Measurements from ENCODE around the gene PTH2.
A peak's percentile ranks its signal among the peaks of the same experiment; 100 is the strongest.

The PTH2 gene

DNA sequence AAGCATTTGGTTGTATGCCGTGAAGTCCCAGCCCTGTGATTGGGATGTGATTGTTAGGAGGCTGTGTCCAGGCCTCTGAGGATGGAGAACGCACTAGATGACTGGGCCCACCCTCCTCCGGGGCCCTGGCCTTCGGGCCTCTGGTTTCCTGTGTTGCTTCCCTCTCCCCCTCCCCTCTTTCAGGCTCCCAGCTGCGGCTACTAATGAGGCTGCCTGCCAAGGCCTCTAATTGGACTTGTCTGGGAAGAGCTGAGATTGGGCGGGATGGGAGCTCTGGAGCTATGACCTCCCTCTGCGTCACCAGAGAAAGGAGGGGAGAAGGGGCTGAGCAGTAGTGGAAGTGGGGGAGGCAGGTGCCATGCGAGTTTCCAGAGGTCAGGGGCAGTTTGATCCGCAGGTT lies 9.9 kb downstream of the PTH2 start:
- WGBS, 2 experiments = 78 to 80% methylated on average over 9 of the region's 9 CpGs
- H3K36me3 ChIP-seq (ENCODE audit: control insufficient read depth, insufficient read depth, low read length) = no peaks in the 10 kb centered on the region
- H3K9me3 ChIP-seq (ENCODE audit: control insufficient read depth, low read length) = no peaks in the 10 kb centered on the region
- no peak overlapping the region for H3K4me3 ChIP-seq (ENCODE audit: insufficient read depth, low read depth, low read length)
- no peaks in the 10 kb centered on the region for H3K27me3 ChIP-seq (ENCODE audit: control insufficient read depth, insufficient read depth, low read length, poor library complexity, severe bottlenecking)
- H3K27ac ChIP-seq (ENCODE audit: insufficient read depth, low read depth, low read length, poor library complexity, severe bottlenecking) = no peak overlapping the region
- peaks cover 23% of the 10 kb centered on the region for H3K4me1 ChIP-seq (ENCODE audit: control insufficient read depth, insufficient read depth, low read length)

GRCh38 chr19:49411681-49412326 lies 11.4 kb downstream of the PTH2 start:
- peaks cover 19% of the 10 kb centered on the region for H3K4me1 ChIP-seq (ENCODE audit: control insufficient read depth, insufficient read depth, low read length)
- no peaks in the 10 kb centered on the region for H3K9me3 ChIP-seq (ENCODE audit: control insufficient read depth, low read length)
- whole genome bisulfite sequencing, 2 experiments = 90 to 92% methylated on average over 3 of the region's 3 CpGs
- H3K4me3 ChIP-seq (ENCODE audit: insufficient read depth, low read depth, low read length) = no peak overlapping the region
- H3K36me3 ChIP-seq (ENCODE audit: control insufficient read depth, insufficient read depth, low read length) = no peaks in the 10 kb centered on the region
- H3K27me3 ChIP-seq (ENCODE audit: control insufficient read depth, insufficient read depth, low read length, poor library complexity, severe bottlenecking) = no peaks in the 10 kb centered on the region
- H3K27ac ChIP-seq (ENCODE audit: insufficient read depth, low read depth, low read length, poor library complexity, severe bottlenecking) = no peak overlapping the region

GRCh38 chr19:49409441-49410029 lies 13.7 kb downstream of the PTH2 start:
- H3K36me3 ChIP-seq (ENCODE audit: control insufficient read depth, insufficient read depth, low read length) = no peaks in the 10 kb centered on the region

DNA sequence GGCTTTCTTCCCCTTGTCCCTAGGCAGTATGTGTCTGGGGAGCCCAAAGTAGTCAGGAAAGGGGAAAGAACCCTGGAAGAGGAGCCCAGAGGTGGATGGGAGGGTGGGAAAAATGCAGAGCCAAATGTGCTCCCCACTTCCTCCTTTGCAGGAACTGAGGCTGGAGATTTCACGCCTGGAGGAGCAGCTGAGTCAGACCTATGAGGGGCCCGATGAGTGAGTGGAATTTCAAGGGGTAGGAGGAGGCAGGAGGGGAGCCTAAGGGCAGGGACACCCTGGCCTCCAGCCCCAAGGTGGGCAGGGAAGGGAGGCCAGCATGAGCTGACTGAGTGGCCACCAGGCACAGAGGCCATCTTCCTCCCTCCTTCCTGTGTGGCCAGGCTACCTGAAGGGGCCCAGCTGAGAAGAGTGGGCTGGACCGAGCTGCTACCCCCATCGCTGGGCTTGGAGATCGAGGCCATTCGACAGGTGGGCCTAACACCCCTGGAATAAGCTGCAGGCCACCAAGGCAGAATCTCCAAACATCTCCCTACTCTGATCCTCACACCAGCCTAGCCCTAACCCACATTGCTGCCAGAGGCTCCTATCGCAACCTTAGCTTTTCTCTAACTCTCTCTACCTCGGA lies 14.3 kb downstream of the PTH2 start:
- 90 to 92% methylated on average over 8 of the region's 8 CpGs for WGBS, 2 experiments
- H3K9me3 ChIP-seq (ENCODE audit: control insufficient read depth, low read length) = no peaks in the 10 kb centered on the region
- H3K27me3 ChIP-seq (ENCODE audit: control insufficient read depth, insufficient read depth, low read length, poor library complexity, severe bottlenecking) = no peaks in the 10 kb centered on the region
- peaks cover 16% of the 10 kb centered on the region for H3K4me1 ChIP-seq (ENCODE audit: control insufficient read depth, insufficient read depth, low read length)
- H3K27ac ChIP-seq (ENCODE audit: insufficient read depth, low read depth, low read length, poor library complexity, severe bottlenecking) = no peak overlapping the region
- no peaks in the 10 kb centered on the region for H3K36me3 ChIP-seq (ENCODE audit: control insufficient read depth, insufficient read depth, low read length)
- H3K4me3 ChIP-seq (ENCODE audit: insufficient read depth, low read depth, low read length) = no peak overlapping the region

More at GRCh38 chr19:49409441-49410029, 13.7 kb downstream of the PTH2 start:
- Histone ChIP-seq H3K27ac (ENCODE audit: insufficient read depth, low read depth, low read length, poor library complexity, severe bottlenecking) (no peak overlapping the region), H3K4me3 (ENCODE audit: insufficient read depth, low read depth, low read length) (no peak overlapping the region), H3K27me3 (ENCODE audit: control insufficient read depth, insufficient read depth, low read length, poor library complexity, severe bottlenecking) (no peaks in the 10 kb centered on the region), H3K9me3 (ENCODE audit: control insufficient read depth, low read length) (no peaks in the 10 kb centered on the region), H3K4me1 (ENCODE audit: control insufficient read depth, insufficient read depth, low read length) (peaks cover 10% of the 10 kb centered on the region)
- 93 to 96% methylated on average over 5 of the region's 5 CpGs for WGBS, 2 experiments

GRCh38 chr19:49407482-49408015 lies 15.7 kb downstream of the PTH2 start:
- H3K4me3 ChIP-seq (ENCODE audit: insufficient read depth, low read depth, low read length) = no peak overlapping the region
- H3K27ac ChIP-seq (ENCODE audit: insufficient read depth, low read depth, low read length, poor library complexity, severe bottlenecking) = no peak overlapping the region
- no peaks in the 10 kb centered on the region for H3K36me3 ChIP-seq (ENCODE audit: control insufficient read depth, insufficient read depth, low read length)
- no peaks in the 10 kb centered on the region for H3K27me3 ChIP-seq (ENCODE audit: control insufficient read depth, insufficient read depth, low read length, poor library complexity, severe bottlenecking)
- H3K4me1 ChIP-seq (ENCODE audit: control insufficient read depth, insufficient read depth, low read length) = peaks cover 16% of the 10 kb centered on the region
- 93 to 96% methylated on average over 16 of the region's 16 CpGs for WGBS, 2 experiments
- H3K9me3 ChIP-seq (ENCODE audit: control insufficient read depth, low read length) = no peaks in the 10 kb centered on the region

GRCh38 chr19:49407079-49407478 lies 16.2 kb downstream of the PTH2 start:
- Histone ChIP-seq H3K4me1 (ENCODE audit: control insufficient read depth, insufficient read depth, low read length) (peaks cover 17% of the 10 kb centered on the region), H3K36me3 (ENCODE audit: control insufficient read depth, insufficient read depth, low read length) (no peaks in the 10 kb centered on the region), H3K27me3 (ENCODE audit: control insufficient read depth, insufficient read depth, low read length, poor library complexity, severe bottlenecking) (no peaks in the 10 kb centered on the region), H3K27ac (ENCODE audit: insufficient read depth, low read depth, low read length, poor library complexity, severe bottlenecking) (no peak overlapping the region), H3K4me3 (ENCODE audit: insufficient read depth, low read depth, low read length) (no peak overlapping the region), H3K9me3 (ENCODE audit: control insufficient read depth, low read length) (no peaks in the 10 kb centered on the region)
- WGBS, 2 experiments = 93 to 94% methylated on average over 7 of the region's 7 CpGs

DNA sequence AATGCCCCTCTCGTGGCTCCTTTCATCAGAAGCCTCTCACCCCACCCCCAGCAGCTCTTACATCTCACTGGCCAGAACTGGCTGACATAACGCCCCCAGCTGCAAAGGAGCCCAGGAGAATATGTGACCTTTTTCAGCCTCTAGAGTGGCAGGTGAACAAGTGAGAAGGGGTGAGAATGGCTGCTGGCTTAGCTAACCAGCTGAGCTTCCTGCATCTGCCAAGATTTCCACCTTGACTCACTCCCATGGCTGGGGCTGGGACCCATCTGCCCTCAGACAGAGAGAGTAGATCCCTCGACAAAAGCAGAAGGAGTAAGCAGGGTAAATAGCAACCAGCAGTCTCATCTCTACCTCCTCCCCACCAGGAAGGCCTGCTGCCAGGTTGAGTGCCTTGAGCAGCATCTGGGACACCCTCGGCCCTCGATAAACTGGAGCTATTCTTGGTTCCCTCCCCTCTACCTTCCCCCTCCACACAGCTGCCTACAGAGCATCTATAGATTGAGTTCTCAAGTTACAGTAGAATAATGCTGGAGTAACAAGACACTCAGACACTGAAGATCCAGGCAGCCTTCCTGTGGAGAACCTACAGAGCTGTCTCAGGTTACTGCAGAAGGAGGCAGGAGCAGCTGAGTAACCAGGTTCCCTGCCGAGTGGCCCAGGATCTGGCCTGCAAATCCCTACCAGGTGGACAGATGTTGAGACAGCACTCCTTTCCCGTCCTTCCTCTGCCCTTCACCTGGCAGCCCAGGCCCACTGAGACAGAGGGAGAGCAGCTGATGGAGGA lies 19.6 kb downstream of the PTH2 start:
- Histone ChIP-seq H3K36me3 (ENCODE audit: control insufficient read depth, insufficient read depth, low read length) (no peaks in the 10 kb centered on the region), H3K4me3 (ENCODE audit: insufficient read depth, low read depth, low read length) (peak overlapping the region; percentile 12), H3K9me3 (ENCODE audit: control insufficient read depth, low read length) (no peaks in the 10 kb centered on the region), H3K27me3 (ENCODE audit: control insufficient read depth, insufficient read depth, low read length, poor library complexity, severe bottlenecking) (no peaks in the 10 kb centered on the region), H3K4me1 (ENCODE audit: control insufficient read depth, insufficient read depth, low read length) (peaks cover 32% of the 10 kb centered on the region), H3K27ac (ENCODE audit: insufficient read depth, low read depth, low read length, poor library complexity, severe bottlenecking) (peak overlapping the region; percentile 83)
- WGBS, 2 experiments = 16 to 21% methylated on average over 7 of the region's 7 CpGs

- 85 to 92% methylated on average over 5 to 6 of the region's 6 CpGs for WGBS, 2 experiments
- Histone ChIP-seq H3K9me3 (ENCODE audit: control insufficient read depth, low read length) (no peaks in the 10 kb centered on the region), H3K27ac (ENCODE audit: insufficient read depth, low read depth, low read length, poor library complexity, severe bottlenecking) (no peak overlapping the region), H3K27me3 (ENCODE audit: control insufficient read depth, insufficient read depth, low read length, poor library complexity, severe bottlenecking) (no peaks in the 10 kb centered on the region), H3K36me3 (ENCODE audit: control insufficient read depth, insufficient read depth, low read length) (no peaks in the 10 kb centered on the region), H3K4me3 (ENCODE audit: insufficient read depth, low read depth, low read length) (no peak overlapping the region), H3K4me1 (ENCODE audit: control insufficient read depth, insufficient read depth, low read length) (peaks cover 47% of the 10 kb centered on the region)
Observed at GRCh38 chr19:49400029-49400428, 23.2 kb downstream of the PTH2 start.

DNA sequence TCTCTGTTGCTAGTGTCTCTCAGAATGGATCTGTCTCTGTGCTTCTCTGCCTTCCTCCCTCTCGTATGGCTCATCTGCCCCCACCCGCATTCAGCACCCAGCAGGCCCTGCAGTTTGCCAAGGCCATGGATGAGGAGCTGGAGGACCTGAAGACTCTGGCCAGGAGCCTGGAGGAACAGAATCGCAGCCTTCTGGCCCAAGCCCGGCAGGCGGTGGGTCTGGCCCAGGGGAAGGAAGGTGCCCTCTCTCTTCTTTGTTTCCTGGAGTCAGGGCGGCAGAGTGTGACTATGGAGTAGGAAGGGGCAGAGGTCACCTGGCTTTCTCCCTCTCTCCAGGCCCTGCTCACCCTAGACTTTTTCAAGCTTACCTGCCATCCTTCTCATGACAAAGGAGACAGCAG lies 24.3 kb downstream of the PTH2 start:
- Histone ChIP-seq H3K4me3 (ENCODE audit: insufficient read depth, low read depth, low read length) (no peak overlapping the region), H3K4me1 (ENCODE audit: control insufficient read depth, insufficient read depth, low read length) (peaks cover 42% of the 10 kb centered on the region), H3K27ac (ENCODE audit: insufficient read depth, low read depth, low read length, poor library complexity, severe bottlenecking) (no peak overlapping the region), H3K27me3 (ENCODE audit: control insufficient read depth, insufficient read depth, low read length, poor library complexity, severe bottlenecking) (no peaks in the 10 kb centered on the region), H3K36me3 (ENCODE audit: control insufficient read depth, insufficient read depth, low read length) (no peaks in the 10 kb centered on the region), H3K9me3 (ENCODE audit: control insufficient read depth, low read length) (no peaks in the 10 kb centered on the region)
- 84 to 95% methylated on average over 5 to 6 of the region's 6 CpGs for WGBS, 2 experiments

Data from ectodermal cell (in vitro differentiated cells).